ENCODE results near the gene RAPGEF2. TPM values are rescaled to one million over a fixed set of nuclear protein-coding genes. Genes with fewer than 3 reads are reported as not detected.

RAPGEF2 gene
- polyA plus RNA-seq, 1 donor (not counting 4 experiments of a cell fraction or from before 2014, with no cell fraction given), result 23.8 TPM

DNA sequence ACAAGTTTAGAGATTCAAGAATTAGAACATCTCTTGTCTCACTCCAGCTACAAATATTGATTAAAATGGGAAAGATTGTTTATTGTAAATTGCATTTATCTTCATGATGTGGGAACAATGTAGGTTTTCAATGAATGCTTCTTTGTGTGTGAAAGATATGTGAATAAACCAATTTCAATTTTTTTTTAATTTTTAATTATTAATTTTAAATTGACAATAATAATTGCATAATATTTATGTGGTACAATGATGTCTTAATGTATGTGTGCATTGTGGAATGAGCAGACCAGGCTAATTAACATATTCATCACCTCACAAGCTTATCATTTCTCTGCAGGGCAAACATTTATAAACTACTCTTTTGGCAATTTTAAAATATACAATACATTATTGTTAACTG is 281.1 kb downstream of the RAPGEF2 start:
- Histone ChIP-seq H3K36me3 (ENCODE audit: control insufficient read depth in 2 of 2, extremely low read depth in 1 of 2, insufficient read depth in 2 of 2, low read length in 2 of 2) (no peaks in the 10 kb centered on the region), H3K9me1 (ENCODE audit: control insufficient read depth, extremely low read depth, insufficient read depth, low read length) (no peaks in the 10 kb centered on the region), H3K4me1 (ENCODE audit: control insufficient read depth, extremely low read depth, insufficient read depth, low read length) (no peaks in the 10 kb centered on the region), H4K20me1 (ENCODE audit: control insufficient read depth, extremely low read depth, insufficient read depth, low read length) (no peaks in the 10 kb centered on the region), H3K27ac (ENCODE audit: control insufficient read depth, insufficient read depth, low read length) (no peak overlapping the region), H3K9ac (ENCODE audit: control insufficient read depth, extremely low read depth, insufficient read depth, low read length) (no peak overlapping the region), H3K9me3 (ENCODE audit: control insufficient read depth, low read depth, low read length) (no peaks in the 10 kb centered on the region), H3K4me2 (ENCODE audit: control insufficient read depth, extremely low read depth, insufficient read depth, low read depth, low read length) (no peak overlapping the region), H2AFZ (ENCODE audit: control insufficient read depth, low read length) (no peak overlapping the region), H3K27me3 (ENCODE audit: control insufficient read depth, extremely low read depth, insufficient read depth, low read length) (no peaks in the 10 kb centered on the region), H3K79me2 (ENCODE audit: control insufficient read depth, insufficient read depth, low read length) (no peaks in the 10 kb centered on the region), H3K4me3 (ENCODE audit: control insufficient read depth in 2 of 3, extremely low read depth in 1 of 3, insufficient read depth in 2 of 3, low read depth in 1 of 3, low read length in 3 of 3) (no peak overlapping the region)
- dilution Hi-C loops (cut with MboI; ENCODE audit: extremely low pct_ligation_motif_present, low sequenced_read_pairs), result no loop called here
- DNase-seq (ENCODE audit: low read depth, low spot score), result no peak
- no peak for TF ChIP-seq CTCF (optimal IDR thresholded peaks at IDR 0.05 in 1 of 3, IDR thresholded peaks at IDR 0.05 in 1 of 3, conservative IDR thresholded peaks at IDR 0.05 in 1 of 3; ENCODE audit: extremely low read depth in 1 of 3, insufficient read depth in 2 of 3, low read length in 3 of 3)
- TF ChIP-seq EZH2 (IDR thresholded peaks at IDR 0.05; ENCODE audit: low read length), result no peak
- FAIRE-seq, result no peak

DNA sequence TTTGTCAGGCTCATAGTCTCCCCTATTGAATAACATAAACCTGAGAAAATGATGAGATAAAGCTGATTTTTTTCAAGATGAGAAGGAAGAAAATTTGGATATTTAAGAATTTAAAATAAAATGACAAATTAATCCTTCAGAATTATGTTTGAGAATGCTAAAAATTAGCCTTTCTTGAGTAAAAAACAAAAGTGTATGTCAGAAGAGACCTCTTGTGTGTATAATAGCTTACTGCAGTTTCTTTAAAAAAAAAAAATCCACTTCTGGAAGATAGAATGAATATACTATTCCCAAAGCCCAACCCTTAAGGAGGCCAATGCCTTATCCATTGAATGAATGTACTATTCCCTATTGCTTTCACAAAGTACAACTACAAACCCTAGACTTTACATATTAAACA is 281.8 kb downstream of the RAPGEF2 start:
- H3K27me3 ChIP-seq (ENCODE audit: control insufficient read depth, extremely low read depth, insufficient read depth, low read length), result no peaks in the 10 kb centered on the region
- no peak overlapping the region for H3K9ac ChIP-seq (ENCODE audit: control insufficient read depth, extremely low read depth, insufficient read depth, low read length)

More for the DNA sequence above, 281.8 kb downstream of the RAPGEF2 start:
- FAIRE-seq (no peak), DNase-seq (ENCODE audit: low read depth, low spot score) (no peak)
- H2AFZ ChIP-seq (ENCODE audit: control insufficient read depth, low read length), result no peak overlapping the region
- no peaks in the 10 kb centered on the region for H4K20me1 ChIP-seq (ENCODE audit: control insufficient read depth, extremely low read depth, insufficient read depth, low read length)
- no peaks in the 10 kb centered on the region for H3K9me3 ChIP-seq (ENCODE audit: control insufficient read depth, low read depth, low read length)
- no peak overlapping the region for H3K4me2 ChIP-seq (ENCODE audit: control insufficient read depth, extremely low read depth, insufficient read depth, low read depth, low read length)
- TF ChIP-seq EZH2 (IDR thresholded peaks at IDR 0.05; ENCODE audit: low read length) (no peak), CTCF (optimal IDR thresholded peaks at IDR 0.05 in 1 of 3, IDR thresholded peaks at IDR 0.05 in 1 of 3, conservative IDR thresholded peaks at IDR 0.05 in 1 of 3; ENCODE audit: extremely low read depth in 1 of 3, insufficient read depth in 2 of 3, low read length in 3 of 3) (no peak)
- no peaks in the 10 kb centered on the region for H3K36me3 ChIP-seq (ENCODE audit: control insufficient read depth in 2 of 2, extremely low read depth in 1 of 2, insufficient read depth in 2 of 2, low read length in 2 of 2)
- H3K4me1 ChIP-seq (ENCODE audit: control insufficient read depth, extremely low read depth, insufficient read depth, low read length), result no peaks in the 10 kb centered on the region
- H3K9me1 ChIP-seq (ENCODE audit: control insufficient read depth, extremely low read depth, insufficient read depth, low read length), result no peaks in the 10 kb centered on the region
- no peak overlapping the region for H3K4me3 ChIP-seq (ENCODE audit: control insufficient read depth in 2 of 3, extremely low read depth in 1 of 3, insufficient read depth in 2 of 3, low read depth in 1 of 3, low read length in 3 of 3)
- no peaks in the 10 kb centered on the region for H3K79me2 ChIP-seq (ENCODE audit: control insufficient read depth, insufficient read depth, low read length)
- H3K27ac ChIP-seq (ENCODE audit: control insufficient read depth, insufficient read depth, low read length), result no peak overlapping the region
- dilution Hi-C loops (cut with MboI; ENCODE audit: extremely low pct_ligation_motif_present, low sequenced_read_pairs), result no loop called here

All from keratinocyte (primary cell).